Central memory CD8-positive, alpha-beta T cell (primary cell): ENCODE results near the gene UGT2A2.

Experiments
- ATAC-seq: fragments of 150-1000 bp; cut with Tn5 transposase; replicated peaks from 2 replicates; pipeline ENCODE4 v1.10.0; 2022; ENCODE audit warnings: mild to moderate bottlenecking, moderate FRiP score, moderate number of reproducible peaks; ENCODE audit not compliant: poor library complexity, severe bottlenecking; ENCODE audit errors: extremely low read depth
- DNase-seq, 2 donors: peaks; one replicate each; pipeline ENCODE4 v3.0.0; 2021; ENCODE audit warnings: low spot score in 2 of 2
- H3K27ac Mint-ChIP-seq: one replicate; pipeline ENCODE4 v1.8.0; 2022; ENCODE audit warnings: low read depth, mild to moderate bottlenecking, moderate library complexity, mixed read lengths
- H3K27me3 Mint-ChIP-seq: one replicate; pipeline ENCODE4 v1.8.0; 2022; ENCODE audit warnings: mixed read lengths
- H3K36me3 Mint-ChIP-seq: one replicate; pipeline ENCODE4 v1.8.0; 2022; ENCODE audit warnings: mild to moderate bottlenecking, moderate library complexity, mixed read lengths; ENCODE audit not compliant: insufficient read depth
- H3K4me1 Mint-ChIP-seq: one replicate; pipeline ENCODE4 v1.8.0; 2022; ENCODE audit warnings: mixed read lengths
- H3K4me3 Mint-ChIP-seq: one replicate; pipeline ENCODE4 v1.8.0; 2022; ENCODE audit warnings: mild to moderate bottlenecking, moderate library complexity, mixed read lengths
- H3K9me3 Mint-ChIP-seq: one replicate; pipeline ENCODE4 v1.8.0; 2022; ENCODE audit warnings: mixed read lengths

Gene UGT2A2

GRCh38 chr4:69617083-69617694, 22.3 kb downstream of the UGT2A2 start:
- peaks cover 31% of the 10 kb centered on the region for H3K9me3 Mint-ChIP-seq
- ATAC-seq (no peak), DNase-seq (no peak)
- H3K27ac Mint-ChIP-seq, result no peak overlapping the region
- peaks cover 1% of the 10 kb centered on the region for H3K36me3 Mint-ChIP-seq
- H3K4me1 Mint-ChIP-seq, result no peaks in the 10 kb centered on the region
- no peak overlapping the region for H3K4me3 Mint-ChIP-seq
- H3K27me3 Mint-ChIP-seq, result no peaks in the 10 kb centered on the region

DNA sequence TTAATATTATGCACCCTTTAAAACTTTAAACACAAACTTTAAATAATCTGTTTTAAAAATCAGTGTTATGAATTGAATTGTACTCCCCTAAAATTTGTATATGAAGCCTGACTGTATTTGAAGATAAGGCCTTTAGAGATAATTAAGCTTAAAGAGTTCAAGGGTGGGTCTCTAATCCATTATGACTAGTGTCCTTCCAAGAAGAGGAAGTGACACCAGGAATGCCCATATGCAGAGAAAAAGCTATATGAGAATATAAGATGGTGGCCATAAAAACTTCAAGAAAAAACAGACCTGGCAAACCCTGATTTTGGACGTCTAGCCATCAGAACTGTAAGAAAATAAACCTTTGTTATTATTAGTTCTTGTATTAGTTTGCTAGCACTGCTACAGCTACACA, 29.0 kb downstream of the UGT2A2 start:
- H3K27me3 Mint-ChIP-seq, result no peaks in the 10 kb centered on the region

DNA sequence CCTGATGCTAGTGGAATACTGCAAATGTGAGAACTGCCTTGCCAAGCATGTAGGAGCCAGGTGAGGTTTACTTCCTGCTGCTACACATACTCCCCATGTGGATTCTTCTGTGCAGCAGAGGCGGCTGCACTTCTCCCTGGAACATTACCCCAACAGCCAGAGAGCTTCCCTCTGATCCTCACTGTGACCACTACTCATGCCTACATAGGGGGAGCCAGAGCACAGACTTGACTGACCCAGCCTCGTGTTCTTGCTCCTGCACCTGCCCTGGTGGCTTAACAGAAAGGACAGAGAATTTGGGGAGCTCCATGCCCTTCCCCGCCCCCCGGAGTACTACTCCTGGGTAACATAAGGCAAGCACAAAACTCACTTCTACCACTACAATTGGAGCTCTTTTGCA, 38.4 kb downstream of the UGT2A2 start:
- Mint-ChIP-seq H3K36me3 (no peaks in the 10 kb centered on the region), H3K4me1 (no peaks in the 10 kb centered on the region), H3K27ac (no peak overlapping the region), H3K4me3 (no peak overlapping the region), H3K9me3 (no peaks in the 10 kb centered on the region), H3K27me3 (no peaks in the 10 kb centered on the region)
- no peak for DNase-seq
- no peak for ATAC-seq

More for the DNA sequence above, 29.0 kb downstream of the UGT2A2 start:
- Mint-ChIP-seq H3K36me3 (peaks cover 1% of the 10 kb centered on the region), H3K27ac (no peak overlapping the region), H3K4me1 (no peaks in the 10 kb centered on the region), H3K4me3 (no peak overlapping the region), H3K9me3 (peaks cover 9% of the 10 kb centered on the region)
- ATAC-seq (no peak), DNase-seq (no peak)

DNA sequence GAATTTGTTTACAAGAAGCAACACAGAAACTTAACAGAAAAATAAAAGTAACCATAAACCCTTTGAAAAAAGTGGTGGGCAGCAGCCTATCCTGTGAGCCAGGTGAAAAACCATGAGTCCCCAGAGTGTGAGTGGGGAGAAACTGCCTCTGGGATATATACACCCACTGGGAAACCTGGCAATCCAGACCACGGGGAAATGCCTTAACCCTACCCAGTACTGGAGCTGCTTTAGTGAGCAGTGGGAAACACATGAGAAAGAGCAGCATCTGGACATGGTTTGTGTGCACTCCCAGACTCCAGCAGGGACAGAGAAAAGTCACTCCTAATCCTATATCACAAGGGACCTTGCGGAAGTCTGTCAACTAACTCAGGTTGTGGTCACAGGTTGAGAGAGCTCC, 39.4 kb downstream of the UGT2A2 start:
- Mint-ChIP-seq H3K9me3 (no peaks in the 10 kb centered on the region), H3K4me3 (no peak overlapping the region), H3K27ac (no peak overlapping the region), H3K27me3 (no peaks in the 10 kb centered on the region), H3K36me3 (no peaks in the 10 kb centered on the region), H3K4me1 (no peaks in the 10 kb centered on the region)
- no peak for DNase-seq
- no peak for ATAC-seq

- H3K9me3 Mint-ChIP-seq, result peaks cover 11% of the 10 kb centered on the region
- no peaks in the 10 kb centered on the region for H3K4me1 Mint-ChIP-seq
- no peak for DNase-seq
- no peak for ATAC-seq
- no peak overlapping the region for H3K27ac Mint-ChIP-seq
- H3K27me3 Mint-ChIP-seq, result no peaks in the 10 kb centered on the region
- H3K4me3 Mint-ChIP-seq, result no peak overlapping the region
- H3K36me3 Mint-ChIP-seq, result no peaks in the 10 kb centered on the region
Measured at GRCh38 chr4:69594382-69594781, 45.1 kb downstream of the UGT2A2 start.

DNA sequence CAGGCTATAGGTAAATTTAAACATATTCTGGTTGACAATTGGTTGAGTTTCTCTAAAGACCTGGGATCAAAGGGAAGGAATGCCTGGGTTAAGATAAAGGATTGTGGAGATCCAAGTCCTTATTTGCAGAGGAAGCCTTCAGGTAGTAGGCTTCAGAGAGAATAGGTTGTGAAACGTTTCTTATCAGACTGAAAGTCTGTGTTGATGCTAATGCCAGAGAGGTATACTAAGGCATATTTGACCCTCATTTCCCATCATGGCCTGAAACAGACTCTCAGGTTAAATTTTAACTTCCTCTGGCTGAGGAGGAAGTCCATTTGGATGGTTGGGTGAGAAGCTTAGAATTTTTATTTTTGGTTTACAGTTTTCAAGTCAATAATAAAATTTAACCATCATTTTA, 48.1 kb downstream of the UGT2A2 start:
- Mint-ChIP-seq H3K9me3 (peaks cover 11% of the 10 kb centered on the region), H3K27me3 (no peaks in the 10 kb centered on the region)

DNA sequence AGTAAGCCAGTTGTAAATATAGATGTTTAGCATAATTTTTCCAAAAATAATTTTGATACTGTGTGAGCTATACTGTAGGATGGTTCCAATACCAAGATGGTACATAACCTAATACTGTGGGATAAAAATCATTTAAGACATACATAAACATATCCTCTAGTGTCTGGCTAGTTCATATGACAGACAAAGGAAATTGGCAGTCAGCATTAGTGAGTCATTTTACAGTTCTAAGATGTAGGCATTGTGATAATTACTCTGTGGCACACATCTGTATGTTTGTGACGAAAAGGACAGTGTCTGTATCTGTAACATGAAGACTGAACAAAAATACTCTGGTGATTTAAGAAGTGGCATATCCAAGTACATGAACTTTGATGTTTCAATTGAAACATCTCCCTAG, 49.6 kb downstream of the UGT2A2 start:
- Mint-ChIP-seq H3K4me1 (no peaks in the 10 kb centered on the region), H3K9me3 (peaks cover 11% of the 10 kb centered on the region), H3K27me3 (no peaks in the 10 kb centered on the region), H3K27ac (no peak overlapping the region), H3K36me3 (no peaks in the 10 kb centered on the region), H3K4me3 (no peak overlapping the region)
- no peak for ATAC-seq
- no peak for DNase-seq

More for the DNA sequence above, 48.1 kb downstream of the UGT2A2 start:
- DNase-seq (no peak), ATAC-seq (no peak)
- no peak overlapping the region for H3K4me3 Mint-ChIP-seq
- H3K36me3 Mint-ChIP-seq, result no peaks in the 10 kb centered on the region
- H3K27ac Mint-ChIP-seq, result no peak overlapping the region
- no peaks in the 10 kb centered on the region for H3K4me1 Mint-ChIP-seq

DNA sequence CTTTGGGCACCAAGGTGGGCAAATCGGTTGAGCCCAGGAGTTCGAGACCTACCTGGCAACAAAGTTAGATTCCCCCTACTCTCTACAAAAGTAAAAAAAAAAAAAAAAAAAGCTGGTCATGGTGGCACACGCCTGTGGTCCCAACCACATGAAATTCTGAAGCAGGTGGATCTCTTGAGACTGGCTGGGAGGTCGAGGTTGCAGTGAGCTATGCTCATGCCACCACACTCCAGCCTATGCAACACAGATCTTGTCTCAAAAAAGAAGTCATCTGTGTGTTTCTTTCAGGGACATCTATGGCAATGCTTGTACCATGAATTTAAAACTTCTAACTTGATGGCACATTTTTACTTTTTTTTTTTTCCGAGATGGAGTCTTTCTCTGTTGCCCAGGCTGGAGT, 55.3 kb downstream of the UGT2A2 start:
- DNase-seq, result no peak

GRCh38 chr4:69583543-69583942, 55.9 kb downstream of the UGT2A2 start:
- Mint-ChIP-seq H3K4me1 (no peaks in the 10 kb centered on the region), H3K27ac (no peak overlapping the region), H3K36me3 (no peaks in the 10 kb centered on the region), H3K27me3 (no peaks in the 10 kb centered on the region), H3K4me3 (no peak overlapping the region), H3K9me3 (peaks cover 6% of the 10 kb centered on the region)
- ATAC-seq, result no peak
- DNase-seq, result no peak

More for the DNA sequence above, 55.3 kb downstream of the UGT2A2 start:
- Mint-ChIP-seq H3K27me3 (no peaks in the 10 kb centered on the region), H3K27ac (no peak overlapping the region), H3K9me3 (peaks cover 3% of the 10 kb centered on the region), H3K4me1 (no peaks in the 10 kb centered on the region), H3K4me3 (no peak overlapping the region), H3K36me3 (no peaks in the 10 kb centered on the region)
- ATAC-seq, result no peak

DNA sequence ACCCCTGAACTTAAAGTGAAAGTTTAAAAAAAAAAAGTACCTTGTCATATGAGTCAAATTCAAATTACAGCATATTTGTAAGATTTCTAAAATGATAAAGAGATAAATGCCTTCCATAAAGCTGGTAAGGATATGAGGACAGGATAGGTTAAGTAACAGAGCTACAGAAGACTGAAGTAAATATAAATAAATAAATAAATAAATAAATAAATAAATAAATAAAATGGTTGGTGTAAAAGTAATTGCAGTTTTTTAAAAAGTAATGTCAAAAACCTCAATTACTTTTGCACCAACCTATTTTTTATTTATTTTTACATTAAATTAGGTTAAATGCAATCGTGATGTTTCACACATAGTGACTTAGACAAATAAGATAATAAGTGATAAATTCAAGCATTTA, 62.2 kb downstream of the UGT2A2 start:
- no peak overlapping the region for H3K4me3 Mint-ChIP-seq
- H3K36me3 Mint-ChIP-seq, result no peaks in the 10 kb centered on the region
- no peak for ATAC-seq
- H3K27ac Mint-ChIP-seq, result no peak overlapping the region
- H3K4me1 Mint-ChIP-seq, result no peaks in the 10 kb centered on the region
- H3K27me3 Mint-ChIP-seq, result no peaks in the 10 kb centered on the region
- H3K9me3 Mint-ChIP-seq, result peaks cover 11% of the 10 kb centered on the region
- no peak for DNase-seq

GRCh38 chr4:69576251-69576877, 63.1 kb downstream of the UGT2A2 start:
- peaks cover 11% of the 10 kb centered on the region for H3K9me3 Mint-ChIP-seq
- H3K27ac Mint-ChIP-seq, result no peak overlapping the region
- no peak for ATAC-seq
- no peaks in the 10 kb centered on the region for H3K4me1 Mint-ChIP-seq
- no peaks in the 10 kb centered on the region for H3K36me3 Mint-ChIP-seq
- no peak overlapping the region for H3K4me3 Mint-ChIP-seq
- no peak for DNase-seq
- no peaks in the 10 kb centered on the region for H3K27me3 Mint-ChIP-seq

GRCh38 chr4:69568787-69569186, 70.7 kb downstream of the UGT2A2 start:
- ATAC-seq (no peak), DNase-seq (no peak)
- Mint-ChIP-seq H3K36me3 (no peaks in the 10 kb centered on the region), H3K4me1 (no peaks in the 10 kb centered on the region), H3K27ac (no peak overlapping the region), H3K9me3 (peaks cover 9% of the 10 kb centered on the region), H3K27me3 (no peaks in the 10 kb centered on the region), H3K4me3 (no peak overlapping the region)

- H3K4me3 Mint-ChIP-seq, result no peak overlapping the region
- ATAC-seq (no peak), DNase-seq (no peak)
- H3K4me1 Mint-ChIP-seq, result no peaks in the 10 kb centered on the region
- no peaks in the 10 kb centered on the region for H3K36me3 Mint-ChIP-seq
- peaks cover 14% of the 10 kb centered on the region for H3K9me3 Mint-ChIP-seq
- no peak overlapping the region for H3K27ac Mint-ChIP-seq
- H3K27me3 Mint-ChIP-seq, result no peaks in the 10 kb centered on the region
Measured at GRCh38 chr4:69563424-69563823, 76.0 kb downstream of the UGT2A2 start.
